ENCODE measurements around the gene KRTAP10-11.

The KRTAP10-11 gene

GRCh38 chr21:44640761-44641160 lies 5.5 kb upstream of the KRTAP10-11 start:
- H3K4me3 ChIP-seq (ENCODE audit: insufficient read length, low read depth), result no peak overlapping the region
- H3K9me3 ChIP-seq (ENCODE audit: insufficient read depth, low read length), result peaks cover 27% of the 10 kb centered on the region
- no peaks in the 10 kb centered on the region for H3K36me3 ChIP-seq (ENCODE audit: insufficient read depth, insufficient read length, low read length)
- no peak for TF ChIP-seq SUZ12 (IDR thresholded peaks at IDR 0.05; ENCODE audit: extremely low read depth, insufficient read depth, insufficient read length)
- TF ChIP-seq YY1 (IDR thresholded peaks at IDR 0.05; ENCODE audit: insufficient read depth, insufficient read length), result no peak
- TF ChIP-seq ZNF274 (IDR thresholded peaks at IDR 0.05; ENCODE audit: low read depth, low read length), result no peak
- H3K9ac ChIP-seq (ENCODE audit: insufficient read length, low read depth), result no peak overlapping the region
- no peak for DNase-seq (ENCODE audit: low read depth, low spot score)
- no peaks in the 10 kb centered on the region for H3K27me3 ChIP-seq (ENCODE audit: insufficient read depth, insufficient read length)
- H3K4me1 ChIP-seq (ENCODE audit: insufficient read depth, insufficient read length), result peaks cover 4% of the 10 kb centered on the region

- no peak overlapping the region for H3K4me3 ChIP-seq (ENCODE audit: insufficient read length, low read depth)
- H3K4me1 ChIP-seq (ENCODE audit: insufficient read depth, insufficient read length), result peaks cover 6% of the 10 kb centered on the region
- TF ChIP-seq ZNF274 (IDR thresholded peaks at IDR 0.05; ENCODE audit: low read depth, low read length) (no peak), SUZ12 (IDR thresholded peaks at IDR 0.05; ENCODE audit: extremely low read depth, insufficient read depth, insufficient read length) (no peak), YY1 (IDR thresholded peaks at IDR 0.05; ENCODE audit: insufficient read depth, insufficient read length) (no peak)
- DNase-seq (ENCODE audit: low read depth, low spot score), result no peak
- H3K9me3 ChIP-seq (ENCODE audit: insufficient read depth, low read length), result peaks cover 27% of the 10 kb centered on the region
- H3K9ac ChIP-seq (ENCODE audit: insufficient read length, low read depth), result no peak overlapping the region
- no peaks in the 10 kb centered on the region for H3K27me3 ChIP-seq (ENCODE audit: insufficient read depth, insufficient read length)
- H3K36me3 ChIP-seq (ENCODE audit: insufficient read depth, insufficient read length, low read length), result no peaks in the 10 kb centered on the region
Observed at GRCh38 chr21:44643741-44644310, 2.4 kb upstream of the KRTAP10-11 start.

GRCh38 chr21:44644878-44645277 lies 1.3 kb upstream of the KRTAP10-11 start:
- TF ChIP-seq ZNF274 (IDR thresholded peaks at IDR 0.05; ENCODE audit: low read depth, low read length) (no peak), SUZ12 (IDR thresholded peaks at IDR 0.05; ENCODE audit: extremely low read depth, insufficient read depth, insufficient read length) (no peak), YY1 (IDR thresholded peaks at IDR 0.05; ENCODE audit: insufficient read depth, insufficient read length) (no peak)
- no peaks in the 10 kb centered on the region for H3K27me3 ChIP-seq (ENCODE audit: insufficient read depth, insufficient read length)
- peaks cover 27% of the 10 kb centered on the region for H3K9me3 ChIP-seq (ENCODE audit: insufficient read depth, low read length)

DNA sequence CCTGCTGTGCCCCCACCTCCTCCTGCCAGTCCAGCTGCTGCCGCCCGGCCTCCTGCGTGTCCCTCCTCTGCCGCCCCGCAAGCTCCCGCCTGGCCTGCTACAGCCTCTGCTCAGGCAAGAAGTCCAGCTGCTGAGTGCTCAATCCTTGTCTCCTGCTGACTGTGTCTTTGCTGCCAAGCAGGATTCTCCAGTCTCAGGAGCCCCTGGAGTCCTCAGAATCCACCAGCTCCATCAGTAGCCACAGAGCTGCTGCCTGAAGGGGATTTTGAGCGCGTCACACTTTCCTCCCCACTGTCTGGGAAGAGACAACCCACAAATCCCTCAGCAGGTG lies 973 bp downstream of the KRTAP10-11 start:
- no peak for DNase-seq (ENCODE audit: low read depth, low spot score)

More at GRCh38 chr21:44644878-44645277, 1.3 kb upstream of the KRTAP10-11 start:
- Histone ChIP-seq H3K36me3 (ENCODE audit: insufficient read depth, insufficient read length, low read length) (no peaks in the 10 kb centered on the region), H3K4me1 (ENCODE audit: insufficient read depth, insufficient read length) (peaks cover 10% of the 10 kb centered on the region), H3K9ac (ENCODE audit: insufficient read length, low read depth) (no peak overlapping the region), H3K4me3 (ENCODE audit: insufficient read length, low read depth) (no peak overlapping the region)
- no peak for DNase-seq (ENCODE audit: low read depth, low spot score)

GRCh38 chr21:44648557-44649311 lies 2.5 kb downstream of the KRTAP10-11 start:
- Histone ChIP-seq H3K9me3 (ENCODE audit: insufficient read depth, low read length) (peaks cover 16% of the 10 kb centered on the region), H3K4me1 (ENCODE audit: insufficient read depth, insufficient read length) (peaks cover 10% of the 10 kb centered on the region), H3K36me3 (ENCODE audit: insufficient read depth, insufficient read length, low read length) (no peaks in the 10 kb centered on the region), H3K4me3 (ENCODE audit: insufficient read length, low read depth) (no peak overlapping the region), H3K9ac (ENCODE audit: insufficient read length, low read depth) (peak overlapping the region; percentile 6), H3K27me3 (ENCODE audit: insufficient read depth, insufficient read length) (no peaks in the 10 kb centered on the region)
- DNase-seq (ENCODE audit: low read depth, low spot score), result no peak
- TF ChIP-seq ZNF274 (IDR thresholded peaks at IDR 0.05; ENCODE audit: low read depth, low read length), result no peak
- TF ChIP-seq YY1 (IDR thresholded peaks at IDR 0.05; ENCODE audit: insufficient read depth, insufficient read length), result no peak
- TF ChIP-seq SUZ12 (IDR thresholded peaks at IDR 0.05; ENCODE audit: extremely low read depth, insufficient read depth, insufficient read length), result no peak

More for the DNA sequence above, 973 bp downstream of the KRTAP10-11 start:
- no peak overlapping the region for H3K9ac ChIP-seq (ENCODE audit: insufficient read length, low read depth)
- no peak for TF ChIP-seq YY1 (IDR thresholded peaks at IDR 0.05; ENCODE audit: insufficient read depth, insufficient read length)
- no peak for TF ChIP-seq ZNF274 (IDR thresholded peaks at IDR 0.05; ENCODE audit: low read depth, low read length)
- TF ChIP-seq SUZ12 (IDR thresholded peaks at IDR 0.05; ENCODE audit: extremely low read depth, insufficient read depth, insufficient read length), result no peak
- peaks cover 17% of the 10 kb centered on the region for H3K9me3 ChIP-seq (ENCODE audit: insufficient read depth, low read length)
- H3K4me3 ChIP-seq (ENCODE audit: insufficient read length, low read depth), result no peak overlapping the region
- peaks cover 10% of the 10 kb centered on the region for H3K4me1 ChIP-seq (ENCODE audit: insufficient read depth, insufficient read length)
- no peaks in the 10 kb centered on the region for H3K36me3 ChIP-seq (ENCODE audit: insufficient read depth, insufficient read length, low read length)
- no peaks in the 10 kb centered on the region for H3K27me3 ChIP-seq (ENCODE audit: insufficient read depth, insufficient read length)

GRCh38 chr21:44649521-44650100 lies 3.4 kb downstream of the KRTAP10-11 start:
- Histone ChIP-seq H3K9ac (ENCODE audit: insufficient read length, low read depth) (no peak overlapping the region), H3K36me3 (ENCODE audit: insufficient read depth, insufficient read length, low read length) (no peaks in the 10 kb centered on the region), H3K27me3 (ENCODE audit: insufficient read depth, insufficient read length) (no peaks in the 10 kb centered on the region), H3K4me1 (ENCODE audit: insufficient read depth, insufficient read length) (peaks cover 10% of the 10 kb centered on the region), H3K9me3 (ENCODE audit: insufficient read depth, low read length) (peaks cover 7% of the 10 kb centered on the region), H3K4me3 (ENCODE audit: insufficient read length, low read depth) (no peak overlapping the region)
- DNase-seq (ENCODE audit: low read depth, low spot score), result no peak
- no peak for TF ChIP-seq SUZ12 (IDR thresholded peaks at IDR 0.05; ENCODE audit: extremely low read depth, insufficient read depth, insufficient read length)
- no peak for TF ChIP-seq YY1 (IDR thresholded peaks at IDR 0.05; ENCODE audit: insufficient read depth, insufficient read length)
- no peak for TF ChIP-seq ZNF274 (IDR thresholded peaks at IDR 0.05; ENCODE audit: low read depth, low read length)
